Measurements from ENCODE around the gene CHFR.

DNA sequence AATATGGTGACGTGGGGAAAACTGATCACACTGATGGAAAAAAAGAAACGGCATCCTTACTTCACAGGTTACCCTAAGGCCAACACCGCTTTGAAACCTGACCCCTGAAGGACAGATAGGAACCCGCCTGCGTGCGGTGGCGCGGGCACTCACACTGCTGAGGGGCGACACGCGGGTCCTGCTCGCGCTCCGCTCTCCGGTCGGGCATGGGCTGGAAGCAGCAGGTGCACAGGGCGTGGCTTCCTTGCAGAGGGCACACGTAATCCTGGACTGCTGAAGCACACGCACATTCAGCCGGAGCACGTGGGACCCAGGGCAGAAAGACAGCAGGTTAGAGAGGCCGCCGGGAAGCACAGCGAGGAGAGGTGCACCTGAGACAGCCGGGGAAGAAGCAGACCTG, 35.9 kb downstream of the CHFR start:
- TF ChIP-seq CTCF (IDR thresholded peaks at IDR 0.05) (no peak), POLR2A (IDR thresholded peaks at IDR 0.05) (no peak)

Data from uterus (tissue), 2 donors.